Left ventricle myocardium inferior (tissue), 1 donor: ENCODE results near the gene PRPS2. TPM values are rescaled to one million over a fixed set of nuclear protein-coding genes. Genes with fewer than 3 reads are reported as not detected.

Source experiments
- DNase-seq: peaks from one replicate; pipeline ENCODE4 v3.0.0-alpha.2; 2020
- H3K27ac ChIP-seq: fragments of 200-600 bp; replicated peaks from 2 replicates; pipeline ENCODE4 v1.8.0; 2021
- H3K27me3 ChIP-seq: fragments of 200-600 bp; 2 replicates; pipeline ENCODE4 v1.8.0; 2021; ENCODE audit warnings: low read depth
- H3K36me3 ChIP-seq: fragments of 200-600 bp; 2 replicates; pipeline ENCODE4 v1.8.0; 2021
- H3K4me1 ChIP-seq: fragments of 200-600 bp; 2 replicates; pipeline ENCODE4 v1.8.0; 2021
- H3K4me3 ChIP-seq: fragments of 200-600 bp; 2 replicates; pipeline ENCODE4 v1.8.0; 2021; ENCODE audit warnings: mild to moderate bottlenecking, moderate library complexity
- H3K9me3 ChIP-seq: fragments of 200-600 bp; replicated peaks from 2 replicates; pipeline ENCODE4 v1.8.0; 2021
- intact Hi-C: fragments of 100-400 bp; cut with micrococcal nuclease; formaldehyde crosslinking; loops from one replicate; pipeline ENCODE4 v1.11.0; 2022
- total RNA-seq: library from RNA; stranded (reverse); fragmentation: NEBNext Ultra II Directional; extraction: Animal tissue kit (Norgen Biotek cat#: 25700); gene quantifications from one replicate; pipeline ENCODE4 v1.2.1, GENCODE V29; 2021
- TF ChIP-seq, protein P1 (sequence below): fragments of 200-600 bp; IDR thresholded peaks from 2 replicates; pipeline ENCODE4 v1.8.0; 2021; ENCODE audit warnings: antibody characterized with exemption, mild to moderate bottlenecking, borderline replicate concordance
- donor health status: DM: no; HTN: yes; CAD: no; lungs with severe emphysema.

The PRPS2 gene
- total RNA-seq, 1 donor from 2014 or later, result 3.7 TPM

DNA sequence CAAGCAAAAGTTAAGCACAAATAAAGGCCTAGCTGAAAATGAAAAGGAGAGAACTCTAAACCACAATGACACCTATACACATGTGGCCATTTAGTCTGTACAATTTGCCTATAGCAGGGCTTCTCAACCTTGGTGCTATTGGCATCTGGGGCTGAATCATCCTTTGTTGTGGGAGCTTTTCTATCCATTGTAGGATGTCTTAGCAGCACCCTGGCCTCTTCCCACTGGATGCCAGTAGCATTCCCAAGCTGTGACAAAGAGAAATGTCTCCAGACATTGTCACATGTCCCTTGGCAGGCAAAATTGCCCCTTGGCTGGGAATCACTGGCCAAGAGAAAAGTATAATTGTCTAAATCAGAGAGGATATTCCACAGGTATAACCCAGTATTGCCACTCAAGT is 13.5 kb upstream of the PRPS2 start:
- intact Hi-C loops, result no loop called here
- no peaks in the 10 kb centered on the region for H3K9me3 ChIP-seq
- H3K27me3 ChIP-seq, result peaks cover 20% of the 10 kb centered on the region
- H3K27ac ChIP-seq, result no peak overlapping the region
- H3K4me3 ChIP-seq, result no peak overlapping the region
- no peaks in the 10 kb centered on the region for H3K4me1 ChIP-seq
- TF ChIP-seq, protein P1, sequence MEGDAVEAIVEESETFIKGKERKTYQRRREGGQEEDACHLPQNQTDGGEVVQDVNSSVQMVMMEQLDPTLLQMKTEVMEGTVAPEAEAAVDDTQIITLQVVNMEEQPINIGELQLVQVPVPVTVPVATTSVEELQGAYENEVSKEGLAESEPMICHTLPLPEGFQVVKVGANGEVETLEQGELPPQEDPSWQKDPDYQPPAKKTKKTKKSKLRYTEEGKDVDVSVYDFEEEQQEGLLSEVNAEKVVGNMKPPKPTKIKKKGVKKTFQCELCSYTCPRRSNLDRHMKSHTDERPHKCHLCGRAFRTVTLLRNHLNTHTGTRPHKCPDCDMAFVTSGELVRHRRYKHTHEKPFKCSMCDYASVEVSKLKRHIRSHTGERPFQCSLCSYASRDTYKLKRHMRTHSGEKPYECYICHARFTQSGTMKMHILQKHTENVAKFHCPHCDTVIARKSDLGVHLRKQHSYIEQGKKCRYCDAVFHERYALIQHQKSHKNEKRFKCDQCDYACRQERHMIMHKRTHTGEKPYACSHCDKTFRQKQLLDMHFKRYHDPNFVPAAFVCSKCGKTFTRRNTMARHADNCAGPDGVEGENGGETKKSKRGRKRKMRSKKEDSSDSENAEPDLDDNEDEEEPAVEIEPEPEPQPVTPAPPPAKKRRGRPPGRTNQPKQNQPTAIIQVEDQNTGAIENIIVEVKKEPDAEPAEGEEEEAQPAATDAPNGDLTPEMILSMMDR, result no peak
- no peak for DNase-seq
- H3K36me3 ChIP-seq, result no peaks in the 10 kb centered on the region

DNA sequence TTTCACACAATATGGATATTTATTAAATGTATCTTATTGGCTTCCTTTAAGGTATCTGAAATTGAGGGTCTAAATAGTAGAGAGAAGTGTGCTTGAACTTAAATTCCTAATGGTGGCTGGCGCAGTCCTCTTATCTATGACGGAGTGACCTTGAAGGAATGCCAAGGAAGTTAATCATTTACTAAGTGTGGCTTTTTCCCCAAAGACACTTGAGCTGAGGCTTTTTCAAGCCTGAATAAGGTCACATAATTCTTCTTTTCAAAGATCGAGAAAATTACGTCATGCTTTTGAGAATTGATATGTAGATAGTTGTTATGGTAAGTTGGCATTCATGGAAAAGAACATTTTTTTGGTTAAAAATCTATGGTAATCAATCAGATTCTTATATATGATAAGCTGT is 11.7 kb upstream of the PRPS2 start:
- no peaks in the 10 kb centered on the region for H3K36me3 ChIP-seq
- peaks cover 1% of the 10 kb centered on the region for H3K27me3 ChIP-seq
- intact Hi-C loops, result no loop called here
- no peaks in the 10 kb centered on the region for H3K4me1 ChIP-seq
- no peak overlapping the region for H3K4me3 ChIP-seq
- DNase-seq, result no peak
- no peak overlapping the region for H3K27ac ChIP-seq
- no peaks in the 10 kb centered on the region for H3K9me3 ChIP-seq
- TF ChIP-seq, protein P1, result no peak

DNA sequence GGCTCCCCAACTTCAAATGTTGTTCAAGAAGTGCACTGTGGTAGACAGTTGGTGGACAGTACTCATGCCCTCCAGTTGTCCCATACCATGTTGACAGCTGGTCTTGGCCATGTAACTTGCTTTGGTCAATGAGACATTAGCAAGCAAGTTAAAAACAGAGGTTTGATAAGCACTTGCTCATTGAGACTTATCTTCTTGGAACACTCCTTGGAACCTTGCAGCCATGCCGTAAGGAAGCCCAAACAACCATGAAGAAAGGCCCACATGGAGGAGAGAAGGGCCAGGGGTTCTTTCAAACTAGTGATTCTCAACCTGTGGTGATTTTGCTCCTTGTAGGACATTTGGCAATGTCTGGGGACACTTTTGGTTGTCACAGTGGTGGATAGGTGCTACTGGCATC is 2.6 kb upstream of the PRPS2 start:
- no peak for DNase-seq
- Histone ChIP-seq H3K4me1 (peaks cover 3% of the 10 kb centered on the region), H3K27ac (no peak overlapping the region), H3K4me3 (no peak overlapping the region), H3K27me3 (peaks cover 6% of the 10 kb centered on the region), H3K9me3 (no peaks in the 10 kb centered on the region), H3K36me3 (no peaks in the 10 kb centered on the region)
- TF ChIP-seq, protein P1, result no peak
- intact Hi-C loops, result no loop called here

DNA sequence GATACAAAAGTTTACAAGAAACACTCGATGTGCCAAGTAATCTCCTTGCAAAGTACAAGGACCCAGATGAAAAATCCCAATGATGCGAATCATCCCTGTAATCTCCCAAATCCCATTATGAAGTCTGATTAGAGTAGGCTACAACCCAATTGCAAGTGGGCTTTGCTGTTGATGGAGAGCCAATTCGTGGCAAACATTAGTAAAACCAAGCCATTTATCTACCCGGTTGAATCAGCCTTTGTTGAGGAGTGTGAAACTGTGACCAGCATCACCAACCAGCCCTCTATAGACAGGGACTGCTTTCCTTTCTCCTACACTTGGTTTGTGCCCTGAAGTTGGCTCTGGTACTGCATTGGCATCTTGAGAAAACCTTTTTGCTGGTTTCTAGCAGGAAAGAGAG is 1.2 kb upstream of the PRPS2 start:
- H3K4me1 ChIP-seq, result peaks cover 3% of the 10 kb centered on the region
- TF ChIP-seq, protein P1, result no peak
- DNase-seq, result no peak
- no peak overlapping the region for H3K27ac ChIP-seq
- no peaks in the 10 kb centered on the region for H3K36me3 ChIP-seq
- no peaks in the 10 kb centered on the region for H3K9me3 ChIP-seq
- intact Hi-C loops, result no loop called here
- H3K4me3 ChIP-seq, result no peak overlapping the region
- peaks cover 6% of the 10 kb centered on the region for H3K27me3 ChIP-seq

DNA sequence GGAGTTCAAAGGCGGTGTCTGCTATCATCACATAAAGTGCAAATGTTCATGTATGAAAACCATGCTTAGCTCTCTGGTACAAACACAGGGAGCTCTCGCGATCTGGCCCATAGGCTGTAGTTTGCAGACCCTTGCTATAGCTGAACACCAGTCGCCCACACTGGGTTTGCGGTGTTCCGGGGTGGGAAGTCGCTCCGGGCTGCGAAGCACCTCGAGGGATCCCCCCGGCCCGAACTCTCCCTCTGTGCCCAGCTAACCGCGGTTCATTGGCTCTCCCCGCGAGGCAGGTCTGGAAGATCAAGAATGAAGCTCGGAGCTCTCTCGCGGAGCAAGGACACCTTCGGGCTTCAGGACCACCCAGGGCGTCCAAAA is 341 bp upstream of the PRPS2 start:
- Histone ChIP-seq H3K4me3 (peak overlapping the region; percentile 69), H3K27me3 (peaks cover 6% of the 10 kb centered on the region), H3K4me1 (peaks cover 3% of the 10 kb centered on the region), H3K36me3 (no peaks in the 10 kb centered on the region), H3K27ac (no peak overlapping the region), H3K9me3 (no peaks in the 10 kb centered on the region)
- no peak for DNase-seq
- intact Hi-C loops, result no loop called here
- TF ChIP-seq, protein P1, result no peak

DNA sequence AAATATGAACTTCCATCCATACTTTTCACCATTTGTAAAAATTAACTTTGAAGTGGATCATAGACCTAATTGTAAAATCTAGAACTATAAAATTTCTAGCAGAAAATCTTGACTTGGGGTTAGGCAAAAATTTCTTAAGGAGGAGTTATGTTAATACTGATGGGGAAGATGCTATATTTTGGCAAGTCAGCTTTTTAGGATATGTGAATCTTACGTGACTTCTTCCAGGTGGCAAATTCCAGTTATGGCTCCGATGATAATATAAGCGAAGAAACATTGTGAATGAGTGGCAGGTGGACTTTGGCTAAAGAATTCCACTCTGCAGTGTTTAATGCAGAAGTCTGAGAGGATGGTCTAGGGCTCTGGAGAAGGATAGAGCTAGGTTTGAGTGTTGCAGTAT is 1.5 kb downstream of the PRPS2 start:
- Histone ChIP-seq H3K4me1 (peaks cover 3% of the 10 kb centered on the region), H3K9me3 (no peaks in the 10 kb centered on the region), H3K27ac (no peak overlapping the region), H3K27me3 (peaks cover 6% of the 10 kb centered on the region), H3K4me3 (no peak overlapping the region), H3K36me3 (no peaks in the 10 kb centered on the region)
- intact Hi-C loops, result no loop called here
- TF ChIP-seq, protein P1, result no peak
- DNase-seq, result no peak
